GM12874 (cell line): ENCODE data around the gene HIGD1A.

Experiments
- TF ChIP-seq, protein P1 (sequence below): IDR thresholded peaks from 2 replicates; pipeline ENCODE4 v1.5.1; 2011; ENCODE audit warnings: low read depth, mild to moderate bottlenecking, control low read depth, low read length, moderate library complexity; ENCODE audit not compliant: insufficient read depth

The HIGD1A gene

DNA sequence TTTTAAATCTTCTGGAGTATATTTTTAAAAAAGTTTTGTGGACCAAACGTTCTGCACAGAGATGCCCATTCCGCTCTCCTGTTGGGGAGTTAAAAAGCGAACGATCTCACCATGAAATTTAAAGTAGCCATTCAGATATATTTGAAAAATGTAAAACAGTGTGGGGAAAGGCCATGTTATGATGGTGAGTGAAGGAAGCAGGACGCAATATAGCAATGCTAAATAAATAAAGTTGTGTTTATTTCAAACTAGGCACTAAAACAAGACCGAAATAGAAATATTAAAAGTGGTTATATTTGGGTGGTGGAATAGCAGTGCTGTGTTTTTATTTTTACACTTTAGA is 30.9 kb downstream of the HIGD1A start:
- TF ChIP-seq, protein P1, sequence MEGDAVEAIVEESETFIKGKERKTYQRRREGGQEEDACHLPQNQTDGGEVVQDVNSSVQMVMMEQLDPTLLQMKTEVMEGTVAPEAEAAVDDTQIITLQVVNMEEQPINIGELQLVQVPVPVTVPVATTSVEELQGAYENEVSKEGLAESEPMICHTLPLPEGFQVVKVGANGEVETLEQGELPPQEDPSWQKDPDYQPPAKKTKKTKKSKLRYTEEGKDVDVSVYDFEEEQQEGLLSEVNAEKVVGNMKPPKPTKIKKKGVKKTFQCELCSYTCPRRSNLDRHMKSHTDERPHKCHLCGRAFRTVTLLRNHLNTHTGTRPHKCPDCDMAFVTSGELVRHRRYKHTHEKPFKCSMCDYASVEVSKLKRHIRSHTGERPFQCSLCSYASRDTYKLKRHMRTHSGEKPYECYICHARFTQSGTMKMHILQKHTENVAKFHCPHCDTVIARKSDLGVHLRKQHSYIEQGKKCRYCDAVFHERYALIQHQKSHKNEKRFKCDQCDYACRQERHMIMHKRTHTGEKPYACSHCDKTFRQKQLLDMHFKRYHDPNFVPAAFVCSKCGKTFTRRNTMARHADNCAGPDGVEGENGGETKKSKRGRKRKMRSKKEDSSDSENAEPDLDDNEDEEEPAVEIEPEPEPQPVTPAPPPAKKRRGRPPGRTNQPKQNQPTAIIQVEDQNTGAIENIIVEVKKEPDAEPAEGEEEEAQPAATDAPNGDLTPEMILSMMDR = no peak

DNA sequence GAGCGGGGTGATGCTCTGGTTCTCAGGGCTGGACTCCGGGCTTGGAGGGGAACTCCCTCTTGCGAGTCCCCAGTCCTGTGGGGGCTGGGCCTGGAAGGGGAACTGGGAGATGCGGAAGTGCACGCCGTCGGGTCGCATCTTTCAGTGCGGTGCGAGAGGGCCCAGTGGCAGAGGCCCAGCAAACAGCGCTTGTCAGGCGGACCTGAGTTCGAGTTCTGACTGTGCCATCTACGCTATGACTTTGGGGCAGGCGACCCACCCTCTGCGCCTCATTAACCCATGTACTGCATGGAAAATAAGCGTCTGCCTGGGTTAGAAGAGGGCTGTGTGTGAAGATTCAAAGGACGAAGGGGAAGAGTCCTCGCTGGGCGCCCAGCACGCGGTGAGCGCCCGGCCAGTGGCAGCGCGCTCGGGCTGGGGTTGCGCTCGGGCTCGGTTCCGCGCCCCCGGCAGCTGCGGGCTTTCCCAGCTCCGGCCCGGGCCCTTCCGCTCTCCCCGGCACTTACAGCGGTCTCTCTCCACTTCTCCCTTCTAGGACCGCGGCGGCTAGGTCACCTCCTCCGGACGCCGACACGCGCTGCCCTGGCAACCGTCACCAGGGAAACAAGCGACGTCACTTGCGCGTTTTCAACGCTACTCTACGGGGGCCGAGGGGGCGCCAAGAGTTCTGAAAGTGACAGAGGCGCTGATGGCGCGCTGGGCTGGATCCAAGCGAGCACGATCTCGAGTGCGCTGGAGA is 31.5 kb downstream of the HIGD1A start, which contains the start of gene CCDC13:
TSS of gene CCDC13 (minus strand) at position 584 of the 739 bp plus-strand sequence. CDS start 14,908 bp downstream, outside the sequence.
- TF ChIP-seq, protein P1 = no peak

DNA sequence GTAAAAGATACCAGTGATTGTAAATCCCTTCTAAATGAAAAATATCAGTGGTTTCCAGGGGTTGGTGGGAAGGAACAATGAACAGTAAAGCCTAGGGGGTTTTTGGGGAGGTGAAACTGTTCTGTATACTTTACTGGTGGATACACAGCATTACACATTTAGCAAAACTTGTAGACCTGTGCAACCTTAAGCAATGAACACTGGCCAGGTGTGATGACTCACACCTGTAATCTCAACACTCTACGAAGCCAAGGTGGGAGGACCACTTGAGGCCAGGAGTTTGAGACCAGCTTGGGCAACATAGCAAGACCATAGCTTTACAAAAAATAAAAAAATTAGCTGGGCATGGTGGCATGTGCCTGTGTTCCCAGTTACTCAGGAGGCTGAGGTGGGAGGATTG is 33.0 kb downstream of the HIGD1A start:
- TF ChIP-seq, protein P1 = no peak

DNA sequence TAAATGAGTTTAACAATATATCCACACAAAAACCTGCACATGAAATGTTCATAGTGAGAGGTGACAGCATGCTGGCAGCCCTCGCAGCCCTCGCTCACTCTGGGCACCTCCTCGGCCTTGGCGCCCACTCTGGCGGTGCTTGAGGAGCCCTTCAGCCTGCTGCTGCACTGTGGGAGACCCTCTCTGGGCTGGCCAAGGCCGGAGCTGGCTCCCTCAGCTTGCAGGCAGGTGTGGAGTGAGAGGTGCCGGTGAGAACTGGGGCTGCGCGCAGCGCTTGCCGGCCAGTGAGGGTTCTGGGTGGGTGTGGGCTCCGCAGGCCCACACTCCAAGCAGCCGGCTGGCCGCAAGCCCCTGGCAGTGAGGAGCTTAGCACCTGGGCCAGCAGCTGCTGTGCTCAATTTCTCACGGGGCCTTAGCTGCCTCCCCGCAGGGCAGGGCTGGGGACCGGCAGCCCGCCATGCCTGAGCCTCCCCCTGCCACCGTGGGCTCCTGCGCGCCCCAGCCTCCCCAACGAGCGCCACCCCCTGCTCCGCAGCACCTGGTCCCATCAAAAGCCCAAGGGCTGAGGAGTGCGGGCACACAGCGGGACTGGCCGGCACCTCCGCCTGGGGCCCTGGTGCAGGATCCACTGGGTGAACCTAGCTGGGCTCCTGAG is 34.7 kb downstream of the HIGD1A start:
- TF ChIP-seq, protein P1 = no peak

DNA sequence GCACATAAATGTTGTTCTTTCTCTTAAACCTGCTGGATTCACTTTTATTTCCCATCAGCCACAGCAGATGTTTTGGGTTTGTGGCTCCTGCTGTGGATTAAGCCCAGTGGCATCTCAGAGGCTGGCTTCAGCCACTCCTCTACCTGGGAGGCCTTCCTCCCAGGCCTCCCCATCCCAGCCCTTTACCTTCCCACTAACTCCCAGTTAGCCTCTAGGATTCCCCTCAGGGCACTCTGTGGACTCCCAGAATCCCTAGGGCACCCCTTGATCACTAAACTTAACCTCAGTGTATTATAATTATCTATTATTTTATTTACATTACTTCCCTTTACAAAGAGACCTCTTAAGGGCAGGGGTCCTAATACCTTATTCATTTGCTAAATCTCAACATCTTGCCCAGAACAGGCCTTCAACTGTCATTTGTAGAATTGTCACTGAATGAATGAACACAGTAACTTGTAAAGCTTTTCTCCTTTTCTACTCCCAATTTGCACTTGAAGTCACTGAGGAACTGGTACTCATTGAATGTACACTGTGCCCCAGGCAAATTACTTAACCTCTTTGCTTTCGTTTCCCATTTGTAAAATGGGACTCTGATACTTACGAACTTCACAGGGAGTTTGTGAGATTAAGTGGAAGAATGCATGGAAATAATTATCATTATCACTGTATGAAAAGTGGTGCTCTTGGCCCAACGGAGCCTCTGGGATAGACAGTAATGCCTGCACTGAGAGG is 39.6 kb downstream of the HIGD1A start:
- TF ChIP-seq, protein P1 = no peak

DNA sequence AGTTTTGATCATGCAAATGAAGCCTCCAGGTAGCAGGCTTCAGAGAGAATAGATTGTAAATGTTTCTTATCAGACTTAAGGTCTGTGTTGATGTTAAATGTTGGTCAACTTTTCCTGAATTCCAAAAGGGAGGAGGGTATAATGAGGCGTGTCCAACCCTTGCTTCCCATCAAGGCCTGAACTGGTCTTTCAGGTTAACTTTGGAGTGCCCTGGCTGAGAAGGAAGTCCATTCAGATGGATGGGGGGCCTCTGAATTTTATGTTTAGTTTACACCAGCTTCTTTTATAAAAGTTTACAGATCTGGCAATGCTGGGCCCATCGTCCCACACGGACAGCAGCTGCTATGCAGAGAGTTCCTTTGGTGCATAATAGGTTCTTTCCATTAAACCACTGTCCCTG is 40.2 kb downstream of the HIGD1A start:
- TF ChIP-seq, protein P1 = no peak

DNA sequence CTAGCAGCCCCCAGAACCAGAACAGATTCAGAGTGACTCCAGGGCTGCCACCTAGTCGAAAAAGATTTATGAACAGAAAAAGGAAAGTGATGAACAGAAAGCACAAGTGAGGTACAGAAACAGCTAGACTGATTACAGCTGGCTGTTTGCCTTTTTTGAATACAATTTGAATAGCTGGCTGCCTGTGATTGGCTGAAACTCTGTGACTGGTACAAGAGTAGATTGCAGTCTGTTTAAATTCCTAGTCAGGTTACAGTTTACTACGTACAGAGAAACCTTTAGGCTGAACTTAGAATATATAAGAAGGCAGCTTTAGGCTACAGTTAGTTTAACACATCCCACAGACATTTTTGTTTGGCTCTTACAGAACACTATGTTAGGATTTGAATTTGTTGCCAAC is 41.3 kb downstream of the HIGD1A start:
- TF ChIP-seq, protein P1 = no peak
